ENCODE results near the gene FCGR3A.

The FCGR3A gene

GRCh38 chr1:161511756-161512060, 37.9 kb downstream of the FCGR3A start:
- FAIRE-seq (no peak), DNase-seq (ENCODE audit: insufficient read length, low spot score) (no peak)
- TF ChIP-seq POLR2A (IDR thresholded peaks at IDR 0.05; ENCODE audit: low read depth, low read length): no peak

DNA sequence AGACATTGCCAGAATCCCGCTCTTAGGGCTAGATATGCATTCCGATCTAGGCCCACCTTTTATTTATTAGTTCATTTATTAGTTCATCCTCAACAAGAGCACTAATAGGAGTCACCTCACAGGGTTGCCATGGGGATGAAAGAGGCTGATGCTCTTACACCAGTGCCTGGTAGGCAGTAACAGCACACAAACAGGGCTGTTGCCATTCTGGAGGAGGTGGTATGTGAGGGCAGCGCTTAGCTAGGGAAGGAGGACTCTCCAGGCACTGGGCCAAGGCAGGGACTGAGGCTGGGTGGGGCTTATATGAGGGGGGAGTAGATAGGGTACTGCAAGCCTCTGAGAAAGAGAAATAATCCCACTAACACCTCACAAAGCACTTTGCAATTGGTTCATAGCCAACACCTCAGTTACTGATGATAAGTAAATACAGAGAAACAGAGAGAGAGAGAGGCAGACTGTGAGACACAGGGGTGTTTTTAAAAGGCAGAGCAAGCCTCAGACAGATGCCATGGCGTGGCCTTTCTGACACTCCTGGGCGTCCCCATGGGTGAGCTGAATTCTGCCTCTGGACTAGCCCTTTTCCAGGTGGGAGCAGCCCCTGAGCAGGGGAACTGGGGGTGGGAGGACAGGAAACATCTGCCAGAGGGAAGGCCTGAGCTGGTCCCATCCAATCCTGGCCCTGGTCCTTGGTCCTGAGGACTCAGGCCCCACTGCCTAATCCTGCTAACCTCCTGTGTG, 38.4 kb downstream of the FCGR3A start:
- DNase-seq (ENCODE audit: insufficient read length, low spot score): no peak
- TF ChIP-seq POLR2A (IDR thresholded peaks at IDR 0.05; ENCODE audit: low read depth, low read length): no peak
- FAIRE-seq: no peak

- DNase-seq (ENCODE audit: insufficient read length, low spot score) (no peak), FAIRE-seq (no peak)
Observed at GRCh38 chr1:161510477-161510876, 39.1 kb downstream of the FCGR3A start.

GRCh38 chr1:161506336-161507223, 43.0 kb downstream of the FCGR3A start:
- TF ChIP-seq POLR2A (IDR thresholded peaks at IDR 0.05; ENCODE audit: low read depth, low read length): no peak
- FAIRE-seq (no peak), DNase-seq (ENCODE audit: insufficient read length, low spot score) (no peak)

More at GRCh38 chr1:161510477-161510876, 39.1 kb downstream of the FCGR3A start:
- TF ChIP-seq POLR2A (IDR thresholded peaks at IDR 0.05; ENCODE audit: low read depth, low read length): no peak

DNA sequence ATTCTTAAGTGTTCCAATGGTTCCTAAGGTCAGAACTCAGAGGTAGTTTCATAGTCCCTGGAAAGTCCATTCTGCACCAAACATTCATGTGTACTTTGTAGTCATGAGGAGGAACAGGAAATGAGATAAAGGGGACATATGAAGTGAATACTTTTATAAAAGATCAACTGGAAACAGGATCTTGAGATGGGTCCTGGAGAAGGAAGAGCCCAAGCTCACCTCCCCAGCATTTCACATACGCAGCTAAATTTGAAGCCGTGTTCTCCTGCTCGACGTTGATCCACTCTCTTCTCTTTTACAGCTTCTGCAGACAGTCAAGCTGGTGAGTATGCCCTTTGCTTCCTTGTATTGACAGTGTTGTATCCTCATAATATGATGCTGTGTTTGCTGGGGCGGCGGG, 43.9 kb downstream of the FCGR3A start:
- no peak for TF ChIP-seq POLR2A (IDR thresholded peaks at IDR 0.05; ENCODE audit: low read depth, low read length)
- FAIRE-seq (no peak), DNase-seq (ENCODE audit: insufficient read length, low spot score) (no peak)

- no peak for TF ChIP-seq POLR2A (IDR thresholded peaks at IDR 0.05; ENCODE audit: low read depth, low read length)
- FAIRE-seq (no peak), DNase-seq (ENCODE audit: insufficient read length, low spot score) (no peak)
Observed at GRCh38 chr1:161503394-161503748, 46.2 kb downstream of the FCGR3A start.

- DNase-seq (ENCODE audit: insufficient read length, low spot score) (no peak), FAIRE-seq (no peak)
- TF ChIP-seq POLR2A (IDR thresholded peaks at IDR 0.05; ENCODE audit: low read depth, low read length): no peak
Observed at GRCh38 chr1:161502641-161503393, 46.8 kb downstream of the FCGR3A start.

- TF ChIP-seq POLR2A (IDR thresholded peaks at IDR 0.05; ENCODE audit: low read depth, low read length): no peak
- FAIRE-seq (no peak), DNase-seq (ENCODE audit: insufficient read length, low spot score) (no peak)
Observed at GRCh38 chr1:161502181-161502580, 47.4 kb downstream of the FCGR3A start.

- TF ChIP-seq POLR2A (IDR thresholded peaks at IDR 0.05; ENCODE audit: low read depth, low read length): no peak
- FAIRE-seq (no peak), DNase-seq (ENCODE audit: insufficient read length, low spot score) (no peak)
Observed at GRCh38 chr1:161501234-161501633, 48.4 kb downstream of the FCGR3A start.

DNA sequence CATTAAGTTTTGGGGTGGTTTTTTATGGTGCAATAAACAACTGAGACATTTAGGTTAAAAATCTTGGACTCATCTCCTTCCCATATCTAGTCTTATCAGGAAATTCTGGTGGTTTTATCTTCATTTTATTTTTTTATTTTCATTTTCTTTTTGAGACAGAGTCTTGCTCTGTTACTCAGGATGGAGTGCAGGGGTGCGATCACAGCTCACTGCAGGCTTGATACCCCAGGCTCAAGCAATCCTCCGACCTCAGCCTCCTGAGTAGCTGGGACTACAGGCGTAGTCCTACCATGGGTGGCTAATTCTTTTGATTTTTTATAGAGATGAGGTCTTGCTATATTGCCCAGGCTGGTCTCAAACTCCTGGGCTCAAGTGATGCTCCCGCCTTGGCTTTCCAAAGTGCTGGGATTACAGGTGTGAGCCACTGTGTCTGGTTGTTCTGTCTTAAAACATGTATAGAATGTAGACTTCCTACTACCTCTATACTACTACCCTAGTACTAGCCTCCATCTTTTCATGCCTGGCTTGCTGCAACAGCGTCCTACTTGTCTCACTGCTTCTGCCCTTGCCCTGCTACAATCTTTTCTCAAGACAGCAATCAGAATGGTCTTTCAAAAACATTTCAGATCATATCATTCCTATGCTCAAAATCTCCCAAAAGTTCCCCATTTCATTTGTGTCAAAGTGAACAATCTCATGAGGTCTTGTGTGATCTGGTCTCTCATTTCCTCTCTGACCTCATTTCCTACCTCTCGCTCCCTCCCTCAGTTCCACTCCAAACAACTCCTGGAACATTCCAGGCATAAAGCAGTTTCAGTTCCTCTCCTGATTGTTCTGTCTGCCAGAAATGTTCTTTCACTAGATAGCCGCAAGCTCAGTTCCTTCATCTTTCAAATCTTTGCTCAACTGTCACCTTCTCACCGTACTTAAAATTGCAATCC, 50.2 kb downstream of the FCGR3A start:
- TF ChIP-seq POLR2A (IDR thresholded peaks at IDR 0.05; ENCODE audit: low read depth, low read length): no peak
- FAIRE-seq (no peak), DNase-seq (ENCODE audit: insufficient read length, low spot score) (no peak)

GRCh38 chr1:161498646-161499045, 51.0 kb downstream of the FCGR3A start:
- DNase-seq (ENCODE audit: insufficient read length, low spot score) (no peak), FAIRE-seq (no peak)
- no peak for TF ChIP-seq POLR2A (IDR thresholded peaks at IDR 0.05; ENCODE audit: low read depth, low read length)

- FAIRE-seq (no peak), DNase-seq (ENCODE audit: insufficient read length, low spot score) (no peak)
- no peak for TF ChIP-seq POLR2A (IDR thresholded peaks at IDR 0.05; ENCODE audit: low read depth, low read length)
Observed at GRCh38 chr1:161497961-161498360, 51.7 kb downstream of the FCGR3A start.

DNA sequence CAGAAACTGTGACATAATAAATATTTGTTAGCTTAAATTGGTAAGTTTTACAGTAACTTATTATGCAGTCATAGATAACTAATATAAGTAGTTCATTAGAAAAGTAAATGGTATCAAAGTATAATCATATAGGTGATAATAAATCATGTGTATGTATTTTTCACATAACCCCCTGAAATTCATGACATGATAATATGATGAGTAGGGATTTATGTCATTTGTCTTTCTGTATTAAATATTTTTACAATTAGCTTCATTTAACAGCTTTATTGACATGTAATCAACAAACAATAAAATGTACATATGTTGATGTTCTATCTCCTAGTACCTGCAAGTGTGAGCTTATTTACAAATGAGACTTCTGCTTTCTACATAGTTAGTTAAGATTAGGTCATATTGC, 54.1 kb downstream of the FCGR3A start:
- no peak for FAIRE-seq
- no peak for TF ChIP-seq POLR2A (IDR thresholded peaks at IDR 0.05; ENCODE audit: low read depth, low read length)

More for the DNA sequence above, 54.1 kb downstream of the FCGR3A start:
- DNase-seq (ENCODE audit: insufficient read length, low spot score): no peak

Measured in H54 (cell line).